ENCODE results near the gene CLCN1.
"Not testable (repeated sequence)": the region's sequence is repeated elsewhere in the genome, so short reads cannot be mapped to it uniquely, and the experiment has no call there.

DNA sequence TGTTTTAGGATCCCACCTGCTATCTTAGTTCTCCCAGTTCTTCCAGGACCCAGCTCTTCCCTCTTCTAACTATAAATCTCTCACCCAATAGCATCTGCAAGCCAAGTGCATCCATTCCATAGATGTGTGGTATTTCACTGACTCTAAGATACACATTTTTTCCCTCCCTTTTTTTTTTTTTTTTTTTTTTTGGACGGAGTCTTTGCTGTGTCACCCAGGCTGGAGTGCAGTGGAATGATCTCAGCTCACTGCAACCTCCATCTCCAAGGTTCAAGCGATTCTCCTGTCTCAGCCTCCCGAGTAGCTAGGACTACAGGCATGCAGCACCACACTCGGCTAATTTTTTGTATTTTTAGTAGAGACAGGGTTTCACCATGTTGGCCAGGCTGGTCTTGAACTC, 26.0 kb upstream of the CLCN1 start:
- TF ChIP-seq, protein P1, sequence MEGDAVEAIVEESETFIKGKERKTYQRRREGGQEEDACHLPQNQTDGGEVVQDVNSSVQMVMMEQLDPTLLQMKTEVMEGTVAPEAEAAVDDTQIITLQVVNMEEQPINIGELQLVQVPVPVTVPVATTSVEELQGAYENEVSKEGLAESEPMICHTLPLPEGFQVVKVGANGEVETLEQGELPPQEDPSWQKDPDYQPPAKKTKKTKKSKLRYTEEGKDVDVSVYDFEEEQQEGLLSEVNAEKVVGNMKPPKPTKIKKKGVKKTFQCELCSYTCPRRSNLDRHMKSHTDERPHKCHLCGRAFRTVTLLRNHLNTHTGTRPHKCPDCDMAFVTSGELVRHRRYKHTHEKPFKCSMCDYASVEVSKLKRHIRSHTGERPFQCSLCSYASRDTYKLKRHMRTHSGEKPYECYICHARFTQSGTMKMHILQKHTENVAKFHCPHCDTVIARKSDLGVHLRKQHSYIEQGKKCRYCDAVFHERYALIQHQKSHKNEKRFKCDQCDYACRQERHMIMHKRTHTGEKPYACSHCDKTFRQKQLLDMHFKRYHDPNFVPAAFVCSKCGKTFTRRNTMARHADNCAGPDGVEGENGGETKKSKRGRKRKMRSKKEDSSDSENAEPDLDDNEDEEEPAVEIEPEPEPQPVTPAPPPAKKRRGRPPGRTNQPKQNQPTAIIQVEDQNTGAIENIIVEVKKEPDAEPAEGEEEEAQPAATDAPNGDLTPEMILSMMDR (IDR thresholded peaks at IDR 0.05), result not testable (repeated sequence)
- not testable (repeated sequence) for TF ChIP-seq ZFX (IDR thresholded peaks at IDR 0.05; ENCODE audit: borderline replicate concordance)

All from 22Rv1 (cell line).